HepG2 (cell line): ENCODE measurements around the gene TMEM121. TPM values are rescaled to one million over a fixed set of nuclear protein-coding genes. Genes with fewer than 3 reads are reported as not detected.

Experiments used
- ATF7 ChIP-seq, 2 experiments: fragments of 450-650 bp in 1 of 2; sonication (generic) in 1 of 2; formaldehyde crosslinking in 1 of 2; IDR thresholded peaks; 2 replicates each; pipeline versions ENCODE4 v1.4.0 to v1.6.1; 2016 to 2020; ENCODE audit warnings: antibody characterized with exemption in 1 of 2, mild to moderate bottlenecking in 1 of 2, missing genetic modification reagents in 1 of 2
- HMG20A ChIP-seq: IDR thresholded peaks from 2 replicates; pipeline ENCODE4 v1.6.1; 2016; ENCODE audit warnings: borderline replicate concordance
- KDM5B ChIP-seq: sonication (generic); formaldehyde crosslinking; IDR thresholded peaks from 2 replicates; pipeline ENCODE4 v1.4.0; 2020; ENCODE audit warnings: missing genetic modification reagents, mild to moderate bottlenecking, borderline replicate concordance
- MBNL3 ChIP-seq: fragments of 250-450 bp; sonication (Bioruptor Pico); conservative IDR thresholded peaks from 2 replicates; pipeline ENCODE4 v1.8.0; 2022; ENCODE audit warnings: mild to moderate bottlenecking, inconsistent platforms
- NFYB ChIP-seq: sonication (generic); formaldehyde crosslinking; IDR thresholded peaks from 2 replicates; pipeline ENCODE4 v1.4.0; 2020; ENCODE audit warnings: missing genetic modification reagents
- PAF1 ChIP-seq: IDR thresholded peaks from 2 replicates; pipeline ENCODE4 v1.6.1; 2016; ENCODE audit warnings: missing genetic modification reagents, missing compliant biosample characterization
- PHF8 ChIP-seq: sonication (generic); formaldehyde crosslinking; IDR thresholded peaks from 2 replicates; pipeline ENCODE4 v1.5.0; 2020; ENCODE audit warnings: missing genetic modification reagents
- PRPF4 ChIP-seq: fragments of 200-400 bp; formaldehyde crosslinking; IDR thresholded peaks from 2 replicates; pipeline ENCODE4 v1.6.1; 2016; ENCODE audit warnings: low read length, low read depth; ENCODE audit not compliant: poor library complexity, severe bottlenecking
- RNF219 ChIP-seq: sonication (generic); formaldehyde crosslinking; IDR thresholded peaks from 2 replicates; pipeline ENCODE4 v1.5.0; 2020; ENCODE audit warnings: mild to moderate bottlenecking, missing genetic modification reagents
- SATB2 ChIP-seq: sonication (generic); formaldehyde crosslinking; IDR thresholded peaks from 2 replicates; pipeline ENCODE4 v1.5.0; 2020; ENCODE audit warnings: missing genetic modification reagents
- SMARCE1 ChIP-seq: fragments of 450-650 bp; IDR thresholded peaks from 2 replicates; pipeline ENCODE4 v1.6.1; 2017; ENCODE audit warnings: borderline replicate concordance
- SPEN ChIP-seq: sonication (generic); formaldehyde crosslinking; IDR thresholded peaks from 2 replicates; pipeline ENCODE4 v1.5.1; 2020; ENCODE audit warnings: low read depth, mild to moderate bottlenecking, missing genetic modification reagents
- TGIF2 ChIP-seq: IDR thresholded peaks from 2 replicates; pipeline ENCODE4 v1.6.1; 2016; ENCODE audit warnings: control low read depth, missing compliant biosample characterization
- ZBTB25 ChIP-seq: IDR thresholded peaks from 2 replicates; pipeline ENCODE4 v1.6.1; 2018; ENCODE audit warnings: missing genetic modification reagents
- ZFP1 ChIP-seq: IDR thresholded peaks from 2 replicates; pipeline ENCODE4 v1.6.1; 2016
- ZFYVE20 ChIP-seq: sonication (generic); formaldehyde crosslinking; IDR thresholded peaks from 2 replicates; pipeline ENCODE4 v1.8.0; 2023; ENCODE audit warnings: low read depth, mild to moderate bottlenecking, moderate library complexity, missing genetic modification reagents, borderline replicate concordance
- ZMYM3 ChIP-seq: sonication (generic); formaldehyde crosslinking; IDR thresholded peaks from 2 replicates; pipeline ENCODE4 v1.5.1; 2020; ENCODE audit warnings: mild to moderate bottlenecking, missing genetic modification reagents
- ZNF10 ChIP-seq: sonication (generic); formaldehyde crosslinking; IDR thresholded peaks from 2 replicates; pipeline ENCODE4 v1.4.0; 2020; ENCODE audit warnings: mild to moderate bottlenecking, low read depth, missing genetic modification reagents, borderline replicate concordance
- ZNF280B ChIP-seq: sonication (generic); formaldehyde crosslinking; IDR thresholded peaks from 2 replicates; pipeline ENCODE4 v1.5.0; 2020; ENCODE audit warnings: missing genetic modification reagents, mild to moderate bottlenecking, borderline replicate concordance
- ZNF280D ChIP-seq: sonication (generic); formaldehyde crosslinking; IDR thresholded peaks from 2 replicates; pipeline ENCODE4 v1.5.1; 2020; ENCODE audit warnings: mild to moderate bottlenecking, missing genetic modification reagents
- ZNF3 ChIP-seq: IDR thresholded peaks from 2 replicates; pipeline ENCODE4 v1.7.0; 2017; ENCODE audit warnings: inconsistent platforms
- ZNF317 ChIP-seq: sonication (generic); formaldehyde crosslinking; IDR thresholded peaks from 2 replicates; pipeline ENCODE4 v1.5.0; 2020; ENCODE audit warnings: mild to moderate bottlenecking, missing genetic modification reagents
- ZNF75D ChIP-seq: sonication (generic); formaldehyde crosslinking; IDR thresholded peaks from 2 replicates; pipeline ENCODE4 v1.8.1; 2023; ENCODE audit warnings: missing genetic modification reagents, mild to moderate bottlenecking, borderline replicate concordance
- polyA plus RNA-seq, 8 experiments: library from polyadenylated mRNA; depleted of rRNA in 3 of 8; stranded (reverse) in 7 of 8; unstranded in 1 of 8; fragments of >200 nt; fragmentation: Illumina TruSeq in 4 of 8; extraction: Trizol in 4 of 8; gene quantifications; 2 replicates each; pipeline versions ENCODE4 v1.2.1 to v1.2.3, GENCODE V29; 2011 to 2016; ENCODE audit warnings: low read depth in 4 of 8, missing spikeins in 1 of 8, mixed read lengths in 1 of 8; ENCODE audit not compliant: insufficient read depth in 1 of 8
- total RNA-seq, 5 experiments: library from RNA; depleted of rRNA; stranded (reverse); fragments of >200 nt; fragmentation: Illumina TruSeq; extraction: Trizol; gene quantifications; 2 replicates each; pipeline ENCODE4 v1.2.3, GENCODE V29; 2016; ENCODE audit warnings: low read depth in 1 of 5

Gene TMEM121
- total and polyA plus RNA-seq, 2 of the 13 experiments (the other 11 are each of a cell fraction or from before 2014, with no cell fraction given): 6.6 to 19.0 TPM

- no peak for TF ChIP-seq PRPF4
- TF ChIP-seq TGIF2 (CRISPR knock-in tag): no peak
- no peak for TF ChIP-seq ZNF280D (CRISPR knock-in tag)
- TF ChIP-seq SATB2 (CRISPR knock-in tag): no peak
- TF ChIP-seq ZNF75D (CRISPR knock-in tag): no peak
- TF ChIP-seq PHF8 (CRISPR knock-in tag): no peak
- TF ChIP-seq ZFP1 (CRISPR knock-in tag): no peak
- no peak for TF ChIP-seq MBNL3 (CRISPR knock-in tag)
- no peak for TF ChIP-seq NFYB
- no peak for TF ChIP-seq ATF7 (IDR thresholded peaks at IDR 0.05)
- no peak for TF ChIP-seq ATF7 (CRISPR knock-in tag; IDR thresholded peaks at IDR 0.05)
- no peak for TF ChIP-seq ZBTB25 (CRISPR knock-in tag)
- TF ChIP-seq SMARCE1: no peak
- no peak for TF ChIP-seq ZNF10
- no peak for TF ChIP-seq ZMYM3 (CRISPR knock-in tag)
- no peak for TF ChIP-seq RNF219
- TF ChIP-seq ZNF280B (CRISPR knock-in tag): no peak; the same call in 1 of the 2 replicates
- TF ChIP-seq SPEN: 0 out of 2 replicates have a peak, but pooled peaks have one; percentile 10
- no peak for TF ChIP-seq ZNF3 (CRISPR knock-in tag)
- TF ChIP-seq ZFYVE20 (CRISPR knock-in tag): no peak
- no peak for TF ChIP-seq ZNF317 (CRISPR knock-in tag)
- no peak for TF ChIP-seq HMG20A
- TF ChIP-seq KDM5B: peak; percentile 12; the same call in 1 of the 2 replicates
- TF ChIP-seq PAF1 (CRISPR knock-in tag): no peak
These were observed 29.4 kb upstream of the TMEM121 start (continued) for GRCh38 chr14:105496831-105497591.
